HG03175 (cell line): ENCODE data around the gene LRRC17.
"Not testable (repeated sequence)": the region's sequence is repeated elsewhere in the genome, so short reads cannot be mapped to it uniquely, and the experiment has no call there.

ENCODE experiments used
- ATAC-seq: cut with Tn5 transposase; IDR thresholded peaks from one replicate; pipeline ENCODE4 v1.9.1; 2021; ENCODE audit warnings: mild to moderate bottlenecking, moderate library complexity; ENCODE audit not compliant: unreplicated experiment

LRRC17 gene

DNA sequence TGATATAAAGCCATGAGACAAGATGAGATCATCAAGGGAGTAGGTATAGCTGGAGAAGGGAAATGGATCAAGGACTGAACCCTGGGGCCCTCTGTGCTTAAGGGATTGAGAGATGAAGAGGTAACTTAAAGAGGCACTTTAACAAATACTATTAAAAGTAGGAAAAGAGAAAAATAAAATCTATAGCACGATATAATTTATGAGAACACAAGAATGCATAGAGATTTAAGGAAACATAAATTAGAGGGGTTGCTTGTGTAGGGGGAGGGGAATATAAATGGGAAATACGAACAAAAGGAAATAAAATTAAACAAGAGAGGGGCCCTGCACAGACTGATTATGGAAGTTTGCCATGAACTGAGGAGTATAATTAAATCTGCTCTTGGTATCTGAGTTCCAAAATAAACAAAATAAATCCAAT is 15.6 kb upstream of the LRRC17 start:
- ATAC-seq, result no peak

DNA sequence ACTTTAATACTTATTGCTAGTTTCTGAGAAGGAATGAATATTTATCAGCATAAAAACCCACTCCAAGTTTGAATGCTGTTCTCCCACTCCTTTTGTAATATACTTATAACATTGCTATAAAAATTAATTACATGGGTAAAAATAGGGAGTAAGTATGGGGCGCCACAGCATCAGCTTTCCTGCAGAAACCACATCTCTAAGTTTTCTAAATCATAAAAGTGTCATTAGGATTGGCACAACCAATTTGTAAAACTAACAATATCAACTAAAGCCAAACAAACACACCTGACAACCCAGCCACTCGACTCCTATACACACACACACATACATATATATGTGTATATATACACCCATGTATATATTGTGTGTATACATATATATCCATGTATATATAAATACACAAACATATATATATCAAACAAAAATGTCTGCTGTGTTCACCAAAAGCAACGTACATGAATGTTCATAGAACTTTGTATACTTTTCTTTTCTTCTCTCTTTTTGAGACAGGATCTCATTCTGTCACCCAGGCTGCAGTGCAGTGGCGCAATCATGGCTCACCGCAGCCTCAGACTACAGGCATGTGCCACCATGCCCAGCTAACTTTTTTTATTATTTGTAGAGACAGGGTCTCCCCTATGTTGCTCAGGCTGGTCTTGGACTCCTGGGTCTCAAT is 14.8 kb upstream of the LRRC17 start:
- ATAC-seq, result no peak

DNA sequence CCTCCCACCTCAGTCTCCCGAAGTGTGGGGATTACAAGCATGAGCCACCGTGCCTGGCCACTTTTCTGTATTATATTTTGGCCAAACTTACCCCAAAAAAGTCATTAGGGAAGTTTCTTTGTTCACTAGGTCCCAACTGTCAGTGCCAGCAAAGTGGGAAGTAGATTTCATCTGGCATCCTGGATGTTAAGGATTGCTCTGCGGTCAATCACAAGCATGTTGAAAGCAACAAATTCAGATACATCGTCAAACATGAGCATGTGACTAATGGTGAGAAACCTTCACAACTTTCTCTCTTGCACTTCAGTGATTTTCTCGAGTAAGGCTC is 14.3 kb upstream of the LRRC17 start:
- ATAC-seq, result no peak

DNA sequence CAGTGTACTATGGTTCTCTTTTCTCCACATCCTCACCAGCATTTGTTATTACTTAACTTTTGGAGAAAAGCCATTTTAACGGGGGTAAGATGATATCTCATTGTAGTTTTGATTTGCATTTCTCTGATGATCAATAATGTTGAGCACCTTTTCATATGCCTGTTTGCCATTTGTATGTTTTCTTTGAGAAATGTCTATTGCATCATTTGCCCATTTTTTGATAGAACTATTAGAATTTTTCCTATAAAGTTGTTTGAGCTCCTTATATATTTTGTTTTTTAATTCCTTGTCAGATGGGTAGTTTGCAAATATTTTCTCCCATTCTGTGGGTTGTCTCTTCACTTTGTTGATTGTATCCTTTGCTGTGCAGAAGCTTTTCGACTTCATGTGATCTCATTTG is 10.7 kb upstream of the LRRC17 start:
- ATAC-seq, result not testable (repeated sequence)

DNA sequence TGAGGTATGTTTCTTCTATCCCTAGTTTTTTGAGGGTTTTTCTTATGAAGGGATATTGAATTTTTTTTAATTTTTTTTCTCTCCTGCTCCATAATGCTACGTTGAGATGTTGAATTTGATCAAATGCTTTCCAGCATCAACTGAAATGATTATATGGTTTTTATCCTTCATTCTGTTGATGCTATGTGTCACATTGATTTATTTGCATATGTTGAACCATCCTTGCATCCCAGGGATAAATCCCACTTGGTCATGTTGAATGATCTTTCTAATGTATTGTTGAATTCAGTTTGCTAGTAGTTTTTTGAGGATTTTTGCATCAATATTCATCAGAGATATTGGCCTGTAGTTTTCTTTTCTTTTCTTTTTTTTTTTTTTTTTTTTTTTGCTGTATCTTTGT is 9.2 kb upstream of the LRRC17 start:
- not testable (repeated sequence) for ATAC-seq

DNA sequence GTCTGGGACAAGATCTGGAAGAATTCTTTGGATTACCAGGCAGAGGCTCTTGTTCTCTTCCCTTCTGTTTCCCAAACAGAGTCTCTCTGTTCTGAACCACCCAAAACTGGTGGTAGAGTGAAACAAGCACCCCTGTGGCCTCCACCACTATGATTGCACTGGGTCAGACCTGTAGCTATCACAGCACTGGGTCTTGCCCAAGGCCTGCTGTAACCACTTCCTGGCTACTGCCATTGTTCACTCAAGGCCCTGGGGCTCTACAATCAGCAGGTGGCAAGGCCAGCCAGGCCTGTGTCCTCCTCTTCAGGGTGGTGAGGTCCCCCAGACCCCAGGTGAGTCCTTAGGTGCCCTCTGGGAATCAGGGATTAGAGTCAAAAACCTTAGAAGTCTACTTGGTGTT is 4.1 kb upstream of the LRRC17 start:
- no peak for ATAC-seq

DNA sequence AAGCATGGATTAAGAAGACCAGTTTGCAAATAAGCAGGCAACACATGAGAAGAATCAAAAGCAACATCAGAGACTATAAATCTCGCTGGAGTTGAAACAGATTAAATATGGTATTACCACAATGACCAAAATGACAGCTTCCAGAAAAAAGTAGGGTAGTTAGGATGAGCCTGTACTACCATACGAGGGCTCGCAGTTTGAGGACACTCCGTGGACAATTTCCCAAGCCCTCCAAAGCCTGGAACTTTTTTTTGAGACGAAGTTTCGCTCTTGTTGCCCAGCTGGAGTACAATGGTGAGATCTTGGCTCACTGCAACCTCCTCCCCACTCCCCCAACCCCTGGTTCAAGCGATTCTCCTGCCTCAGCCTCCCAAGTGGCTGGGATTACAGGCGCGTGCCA is 1.0 kb downstream of the LRRC17 start:
- ATAC-seq, result no peak

DNA sequence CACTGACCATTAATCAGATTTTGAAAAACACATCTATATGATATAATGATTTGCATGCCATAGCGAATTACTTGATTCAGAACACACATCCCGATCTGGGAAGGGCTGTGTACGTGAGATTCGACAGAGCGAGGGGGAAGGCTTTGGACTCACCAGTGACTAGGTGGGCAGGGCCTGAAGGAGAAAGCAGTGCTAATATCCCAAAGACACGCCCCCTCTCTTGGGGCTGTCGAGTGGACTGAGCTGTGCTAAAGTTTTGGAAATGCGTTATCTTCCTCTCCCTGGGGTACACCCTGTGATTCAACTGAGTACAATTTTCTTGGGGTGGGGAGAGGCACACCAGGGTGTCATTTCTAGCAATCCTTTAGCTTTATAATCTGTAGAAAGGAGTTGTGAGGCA is 1.8 kb downstream of the LRRC17 start:
- no peak for ATAC-seq

DNA sequence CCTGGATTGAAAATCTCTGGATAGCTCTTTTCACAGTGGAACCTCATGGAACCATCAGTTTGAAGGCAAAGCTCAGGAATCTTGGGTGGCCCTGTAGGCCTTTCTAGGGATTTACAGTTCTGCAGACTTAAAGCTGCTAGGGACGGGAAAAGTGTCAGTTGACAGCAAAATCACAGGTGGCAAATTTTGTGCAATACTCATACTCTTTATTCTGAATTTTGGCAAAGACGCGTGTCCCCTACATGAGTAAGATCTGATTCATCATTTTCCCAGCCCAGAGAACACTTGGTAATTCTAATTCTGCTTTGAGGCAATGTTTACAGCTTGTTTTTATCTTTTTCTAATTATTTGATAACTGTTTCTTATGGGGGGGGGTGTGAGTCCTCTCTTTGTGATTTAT is 3.6 kb downstream of the LRRC17 start:
- ATAC-seq, result no peak

DNA sequence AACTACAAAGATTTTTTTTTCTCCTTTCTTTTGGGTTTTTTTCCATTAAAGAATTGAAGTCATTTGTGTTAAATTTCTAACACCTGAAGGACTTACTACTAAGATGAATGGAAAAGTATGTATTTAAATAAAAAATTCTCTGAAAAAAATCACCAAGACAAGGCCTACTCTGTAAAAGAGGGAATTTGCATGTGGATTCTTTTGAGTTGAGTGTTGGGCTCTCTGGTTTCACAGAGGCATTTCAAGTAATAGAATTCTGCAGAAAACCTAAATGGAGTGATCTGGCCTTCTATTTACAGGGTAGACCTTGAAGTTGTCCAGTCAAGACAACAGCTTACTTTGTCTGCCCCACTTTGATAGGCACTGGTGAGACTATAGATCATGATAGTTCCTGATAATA is 4.1 kb downstream of the LRRC17 start:
- ATAC-seq, result no peak

DNA sequence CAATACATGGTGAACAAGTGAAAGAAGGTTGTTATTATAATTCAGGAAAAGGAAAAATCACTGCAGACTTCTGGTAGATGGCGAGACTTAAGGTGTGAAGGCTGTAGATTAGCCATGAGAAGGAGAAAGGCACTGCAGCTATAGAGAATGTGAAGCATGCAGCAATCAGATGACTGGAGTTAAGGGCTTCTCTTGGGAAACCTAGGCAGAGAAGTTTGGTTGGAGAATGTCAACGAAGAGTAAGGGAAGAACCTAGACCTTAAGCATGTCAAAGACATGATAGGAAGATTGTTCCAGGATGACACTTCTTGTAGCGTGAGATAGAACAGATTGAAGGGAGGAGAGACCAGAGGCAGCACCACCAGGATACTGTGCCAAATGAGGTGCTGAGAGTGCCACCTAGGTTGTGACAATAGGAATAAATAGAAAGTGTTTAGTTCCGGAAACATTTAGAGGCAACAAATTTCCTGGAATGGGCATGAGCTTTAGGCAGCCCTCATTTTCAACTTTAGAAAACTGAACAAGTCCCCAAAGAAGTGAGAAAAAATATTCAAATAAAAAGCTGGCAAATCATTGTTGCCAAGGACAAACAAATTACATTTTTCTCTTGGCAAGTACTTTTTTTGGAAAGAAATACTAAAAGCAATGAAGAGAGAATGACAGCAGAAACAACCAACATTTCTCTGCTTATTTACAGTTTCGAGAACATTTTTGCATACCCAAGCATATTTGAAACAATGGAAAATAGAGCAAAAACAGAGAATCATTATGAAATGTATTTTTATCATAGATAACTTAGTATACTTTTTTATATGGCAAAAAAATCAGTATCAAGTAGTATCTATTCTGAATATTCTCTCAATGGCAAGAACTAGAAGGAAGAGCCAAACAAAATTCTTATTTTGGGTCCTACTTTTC is 4.9 kb downstream of the LRRC17 start:
- ATAC-seq, result no peak

DNA sequence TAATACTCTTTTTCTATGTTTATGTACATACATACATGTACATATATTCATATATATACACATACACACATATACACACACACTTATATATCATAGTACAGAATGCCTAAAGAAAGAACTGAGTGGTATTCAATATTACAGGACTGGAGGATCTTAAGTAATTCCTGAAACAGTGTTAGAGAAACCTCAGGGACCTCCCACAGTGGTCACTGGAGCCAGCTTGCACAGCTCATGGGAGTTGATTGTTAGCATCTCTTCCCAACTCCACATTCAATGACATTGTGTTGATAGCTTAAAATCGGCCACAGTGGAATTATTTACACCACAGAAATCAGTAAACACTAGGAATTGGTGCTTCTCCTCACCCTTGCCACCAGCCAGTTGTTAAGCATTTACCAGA is 6.0 kb downstream of the LRRC17 start:
- no peak for ATAC-seq

DNA sequence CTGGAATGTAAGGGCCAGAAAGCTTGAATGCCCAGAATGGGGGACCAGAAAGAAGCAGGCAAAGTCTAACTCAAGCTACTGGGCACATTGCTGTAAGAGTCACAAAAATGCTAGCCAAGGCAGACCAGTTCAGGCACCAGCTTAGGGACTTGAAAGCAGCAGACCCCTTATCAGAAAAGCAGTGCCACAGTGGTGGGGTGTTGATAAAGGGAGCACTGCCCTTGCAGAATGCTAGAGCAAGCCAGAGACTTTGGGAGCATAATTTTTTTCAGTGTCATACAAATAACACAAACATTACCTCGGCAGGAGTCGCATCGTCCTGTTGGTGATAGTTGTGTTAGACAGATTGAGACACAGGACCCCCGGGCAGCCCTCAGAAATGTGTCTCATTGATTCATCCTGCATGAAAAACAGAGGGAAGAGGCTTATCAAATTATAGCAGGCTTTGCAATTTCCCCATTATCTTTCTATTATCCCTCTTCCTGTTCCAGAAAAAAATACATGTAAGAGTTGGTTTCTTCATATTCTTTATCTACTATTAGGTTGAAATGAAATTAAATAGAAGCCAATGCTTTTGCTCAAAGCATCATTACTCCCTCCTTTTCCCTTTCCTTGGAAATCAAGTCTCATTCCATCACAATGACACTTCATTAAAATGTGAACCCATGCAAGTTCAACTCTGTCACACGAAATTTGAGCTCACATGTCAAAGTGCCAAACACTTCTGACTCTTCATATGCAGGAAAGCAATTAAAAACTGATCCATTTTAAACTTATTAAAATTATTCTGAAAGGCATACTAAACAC is 13.4 kb downstream of the LRRC17 start:
- ATAC-seq, result no peak

DNA sequence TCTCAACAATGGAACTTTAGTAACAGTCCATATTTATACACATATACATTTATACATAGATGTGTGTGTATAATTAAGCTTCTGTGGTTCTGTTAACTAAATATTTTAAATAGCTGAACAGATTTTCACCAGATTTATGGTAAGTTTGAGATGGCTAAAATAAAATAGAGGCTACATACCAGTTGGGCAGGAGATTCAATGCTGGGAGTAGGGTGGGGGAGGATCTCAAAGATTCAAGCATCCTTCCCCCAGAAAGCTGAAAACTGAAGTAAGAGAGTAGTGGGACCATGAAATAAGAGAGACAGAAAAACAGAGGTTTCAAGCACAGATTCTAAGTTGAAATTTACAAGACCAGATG is 14.0 kb downstream of the LRRC17 start:
- no peak for ATAC-seq

DNA sequence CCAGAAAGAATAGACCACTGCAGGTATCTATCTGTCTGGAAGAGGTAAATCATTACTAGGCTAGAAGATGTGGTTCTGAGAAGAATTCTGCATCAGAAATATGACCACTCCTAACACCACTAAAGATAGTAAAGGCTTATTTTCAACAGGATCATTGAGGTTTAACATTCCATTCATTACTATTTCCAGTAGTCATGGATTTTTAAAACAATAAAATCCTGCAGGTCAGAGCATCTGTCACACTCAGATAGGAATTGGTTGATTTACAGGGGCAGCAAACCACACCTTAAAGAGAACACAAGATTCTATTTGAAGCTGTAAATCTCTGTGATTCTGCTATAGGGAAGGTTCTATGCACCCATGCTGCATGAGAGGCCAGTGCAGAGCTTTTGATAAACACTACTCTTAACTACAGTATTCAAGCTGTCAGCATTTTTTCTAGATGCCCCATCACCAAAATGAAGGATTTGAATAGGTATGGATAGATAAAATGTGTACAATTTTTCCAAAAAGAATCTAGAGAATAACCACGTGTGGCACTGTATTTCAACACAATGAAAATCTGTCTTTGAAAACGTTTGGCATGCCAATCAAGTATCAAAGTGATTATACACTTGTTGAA is 14.6 kb downstream of the LRRC17 start:
- no peak for ATAC-seq

DNA sequence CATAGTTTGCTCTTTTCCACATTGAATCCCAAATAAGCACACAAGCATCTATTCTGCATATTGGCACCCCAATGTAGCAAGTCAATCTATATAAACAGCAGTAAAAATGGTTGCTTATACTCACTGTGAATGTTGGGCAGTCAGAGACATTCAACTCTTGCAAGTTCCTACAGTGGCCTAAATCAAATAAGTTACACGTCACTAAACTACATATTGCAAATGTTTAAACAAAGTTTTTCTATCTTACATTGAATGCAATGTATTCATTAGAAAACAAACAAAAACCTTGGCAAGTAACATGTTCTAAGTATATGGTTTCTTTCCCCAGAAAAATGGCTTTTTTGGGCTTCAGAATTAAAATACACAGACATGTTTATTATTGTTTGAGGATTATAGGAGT is 19.0 kb downstream of the LRRC17 start:
- no peak for ATAC-seq

DNA sequence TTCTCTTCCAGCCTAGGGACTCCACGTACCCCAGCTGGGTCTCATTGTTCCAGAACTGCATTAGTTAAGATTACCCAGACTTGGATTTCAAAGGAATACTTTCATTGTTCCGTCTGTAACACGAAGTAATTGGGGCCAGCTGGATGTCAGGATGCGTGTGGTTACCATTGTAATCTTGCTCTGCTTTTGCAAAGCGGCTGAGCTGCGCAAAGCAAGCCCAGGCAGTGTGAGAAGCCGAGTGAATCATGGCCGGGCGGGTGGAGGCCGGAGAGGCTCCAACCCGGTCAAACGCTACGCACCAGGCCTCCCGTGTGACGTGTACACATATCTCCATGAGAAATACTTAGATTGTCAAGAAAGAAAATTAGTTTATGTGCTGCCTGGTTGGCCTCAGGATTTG is 21.0 kb downstream of the LRRC17 start:
- ATAC-seq, result no peak

DNA sequence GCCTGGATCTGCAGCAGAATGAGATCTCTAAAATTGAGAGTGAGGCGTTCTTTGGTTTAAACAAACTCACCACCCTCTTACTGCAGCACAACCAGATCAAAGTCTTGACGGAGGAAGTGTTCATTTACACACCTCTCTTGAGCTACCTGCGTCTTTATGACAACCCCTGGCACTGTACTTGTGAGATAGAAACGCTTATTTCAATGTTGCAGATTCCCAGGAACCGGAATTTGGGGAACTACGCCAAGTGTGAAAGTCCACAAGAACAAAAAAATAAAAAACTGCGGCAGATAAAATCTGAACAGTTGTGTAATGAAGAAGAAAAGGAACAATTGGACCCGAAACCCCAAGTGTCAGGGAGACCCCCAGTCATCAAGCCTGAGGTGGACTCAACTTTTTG is 21.4 kb downstream of the LRRC17 start:
- no peak for ATAC-seq

DNA sequence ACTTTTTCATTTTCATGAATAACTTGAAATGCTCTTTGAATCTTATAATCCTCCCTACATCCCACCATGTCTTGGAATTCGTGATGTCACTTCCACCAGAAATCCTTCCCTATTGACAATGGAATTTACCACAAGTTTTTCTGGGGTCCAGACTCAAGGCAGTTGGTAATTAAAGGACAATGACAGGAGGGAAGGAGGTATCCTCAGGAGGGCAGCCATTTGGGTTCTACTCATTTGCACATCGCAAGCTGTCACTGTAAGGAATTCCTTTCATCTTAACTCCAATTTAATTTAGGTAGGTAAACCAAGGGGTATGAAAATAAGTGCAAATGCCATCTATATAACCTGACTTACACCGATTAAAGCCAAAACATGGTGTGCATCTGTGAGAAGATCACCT is 21.9 kb downstream of the LRRC17 start:
- ATAC-seq, result no peak

DNA sequence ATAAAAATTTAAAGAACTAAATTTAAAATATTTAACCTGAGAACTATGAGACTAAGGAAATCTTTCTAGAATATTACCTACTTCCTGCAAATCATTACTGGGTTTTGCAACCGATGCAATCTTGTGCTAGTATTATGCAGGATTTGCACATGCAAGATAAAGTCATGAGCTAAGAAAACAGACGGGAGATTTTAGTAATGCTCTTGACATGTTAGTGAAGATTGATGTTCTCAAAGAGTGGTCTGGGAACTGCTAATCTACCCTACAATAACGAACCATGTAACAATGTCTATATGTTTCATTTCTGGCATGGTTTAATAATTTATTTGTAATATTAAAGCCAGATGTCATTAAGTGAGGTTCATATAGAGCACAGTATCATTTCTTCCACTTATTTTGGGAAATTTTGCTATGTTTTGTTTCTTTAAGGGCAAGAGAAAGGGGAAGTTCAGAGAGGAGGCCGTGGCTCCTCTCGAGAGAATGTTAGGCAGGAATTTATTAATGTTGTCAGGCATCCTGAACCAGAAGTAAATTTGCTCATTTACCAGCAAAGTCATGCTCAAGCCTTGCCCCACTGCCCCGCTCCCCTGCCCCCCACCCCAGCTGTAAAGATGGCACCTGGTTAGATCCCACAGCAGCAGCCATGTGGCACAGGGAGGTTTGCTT is 22.8 kb downstream of the LRRC17 start:
- ATAC-seq, result no peak

DNA sequence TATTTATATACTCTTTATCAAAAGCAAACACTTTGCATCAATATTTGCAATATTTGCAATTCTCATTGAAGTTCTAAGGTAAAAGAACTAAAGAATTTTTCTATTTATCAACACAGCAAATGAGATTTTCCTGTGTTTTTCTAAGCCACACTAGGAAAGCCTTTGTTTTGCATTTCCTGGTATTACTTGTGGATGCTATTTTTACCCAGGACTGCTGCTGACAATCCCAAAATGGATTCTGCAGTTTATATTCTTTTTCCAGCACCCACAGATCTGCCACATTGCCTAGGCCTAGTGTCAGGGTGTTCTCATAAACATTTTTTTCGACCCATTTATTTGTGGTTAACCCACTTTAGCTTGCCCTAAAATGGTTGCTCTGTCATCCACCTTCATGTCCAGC is 25.9 kb downstream of the LRRC17 start:
- ATAC-seq, result no peak
